Lower lobe of right lung (tissue), 2 donors: ENCODE results near the gene C11orf68. TPM values are rescaled to one million over a fixed set of nuclear protein-coding genes. Genes with fewer than 3 reads are reported as not detected.

Experiments
- ATAC-seq, 2 donors: fragments of 200-7000 bp; cut with Tn5 transposase; one replicate each; pipeline ENCODE4 v1.9.1; 2020 to 2022; ENCODE audit warnings: mild to moderate bottlenecking in 2 of 2, moderate library complexity in 2 of 2
- DNase-seq: peaks from one replicate; pipeline ENCODE4 v3.0.0-alpha.2; 2020
- H3K27ac ChIP-seq: fragments of 200-600 bp; one replicate; pipeline ENCODE4 v1.8.0; 2022
- H3K27me3 ChIP-seq: fragments of 200-600 bp; one replicate; pipeline ENCODE4 v1.8.0; 2022; ENCODE audit warnings: low read depth
- H3K36me3 ChIP-seq: fragments of 200-600 bp; one replicate; pipeline ENCODE4 v1.8.0; 2022; ENCODE audit warnings: mild to moderate bottlenecking
- H3K4me1 ChIP-seq: fragments of 200-600 bp; one replicate; pipeline ENCODE4 v1.8.0; 2022
- H3K4me3 ChIP-seq: fragments of 200-600 bp; one replicate; pipeline ENCODE4 v1.8.0; 2022; ENCODE audit warnings: mild to moderate bottlenecking
- H3K9me3 ChIP-seq: fragments of 200-600 bp; one replicate; pipeline ENCODE4 v1.8.0; 2022
- intact Hi-C: fragments of 100-400 bp; cut with DNase I; formaldehyde crosslinking; loops from one replicate; pipeline ENCODE4 v1.11.0; 2022
- total RNA-seq: library from RNA; stranded (reverse); fragmentation: NEBNext Ultra II Directional; extraction: Animal tissue kit (Norgen Biotek cat#: 25700); gene quantifications from one replicate; pipeline ENCODE4 v1.2.1, GENCODE V29; 2021
- TF ChIP-seq, protein P1 (sequence below): fragments of 200-600 bp; IDR thresholded peaks from one replicate; pipeline ENCODE4 v1.8.0; 2022; ENCODE audit warnings: antibody characterized with exemption, mild to moderate bottlenecking
- donor health status: DM: no; HTN: yes; CAD: no; lungs with severe emphysema.

Gene C11orf68
- total RNA-seq, 1 donor from 2014 or later = 36.5 TPM

DNA sequence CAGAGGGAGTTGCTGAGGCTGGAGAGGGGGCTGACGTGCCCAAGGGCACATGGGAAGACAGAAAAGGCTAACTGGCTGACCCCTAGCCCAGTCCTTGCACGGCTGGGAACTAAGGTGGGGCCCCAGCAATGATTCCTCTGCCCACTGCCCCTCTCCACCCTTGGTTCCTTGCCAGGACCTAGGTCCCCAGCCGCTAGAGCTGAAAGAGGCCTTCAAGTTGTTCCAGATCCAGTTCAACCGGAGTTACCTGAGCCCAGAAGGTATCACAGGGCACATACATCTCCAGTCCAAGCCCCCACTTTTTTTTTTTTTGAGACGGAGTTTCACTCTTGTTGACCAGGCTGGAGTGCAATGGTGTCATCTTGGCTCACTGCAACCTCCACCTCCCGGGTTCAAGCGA lies 38.8 kb downstream of the C11orf68 start:
- Histone ChIP-seq H3K36me3 (peaks cover 27% of the 10 kb centered on the region), H3K9me3 (no peaks in the 10 kb centered on the region), H3K27ac (peak overlapping the region; percentile 36), H3K4me3 (peak overlapping the region; percentile 24), H3K4me1 (peaks cover 7% of the 10 kb centered on the region), H3K27me3 (no peaks in the 10 kb centered on the region)
- intact Hi-C loops = loop anchor here (10.0 kb wide), 1 partner anchor 105 kb away; no protein-coding TSS in a partner anchor
- TF ChIP-seq, protein P1, sequence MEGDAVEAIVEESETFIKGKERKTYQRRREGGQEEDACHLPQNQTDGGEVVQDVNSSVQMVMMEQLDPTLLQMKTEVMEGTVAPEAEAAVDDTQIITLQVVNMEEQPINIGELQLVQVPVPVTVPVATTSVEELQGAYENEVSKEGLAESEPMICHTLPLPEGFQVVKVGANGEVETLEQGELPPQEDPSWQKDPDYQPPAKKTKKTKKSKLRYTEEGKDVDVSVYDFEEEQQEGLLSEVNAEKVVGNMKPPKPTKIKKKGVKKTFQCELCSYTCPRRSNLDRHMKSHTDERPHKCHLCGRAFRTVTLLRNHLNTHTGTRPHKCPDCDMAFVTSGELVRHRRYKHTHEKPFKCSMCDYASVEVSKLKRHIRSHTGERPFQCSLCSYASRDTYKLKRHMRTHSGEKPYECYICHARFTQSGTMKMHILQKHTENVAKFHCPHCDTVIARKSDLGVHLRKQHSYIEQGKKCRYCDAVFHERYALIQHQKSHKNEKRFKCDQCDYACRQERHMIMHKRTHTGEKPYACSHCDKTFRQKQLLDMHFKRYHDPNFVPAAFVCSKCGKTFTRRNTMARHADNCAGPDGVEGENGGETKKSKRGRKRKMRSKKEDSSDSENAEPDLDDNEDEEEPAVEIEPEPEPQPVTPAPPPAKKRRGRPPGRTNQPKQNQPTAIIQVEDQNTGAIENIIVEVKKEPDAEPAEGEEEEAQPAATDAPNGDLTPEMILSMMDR = no peak
- ATAC-seq (no peak), DNase-seq (no peak)

DNA sequence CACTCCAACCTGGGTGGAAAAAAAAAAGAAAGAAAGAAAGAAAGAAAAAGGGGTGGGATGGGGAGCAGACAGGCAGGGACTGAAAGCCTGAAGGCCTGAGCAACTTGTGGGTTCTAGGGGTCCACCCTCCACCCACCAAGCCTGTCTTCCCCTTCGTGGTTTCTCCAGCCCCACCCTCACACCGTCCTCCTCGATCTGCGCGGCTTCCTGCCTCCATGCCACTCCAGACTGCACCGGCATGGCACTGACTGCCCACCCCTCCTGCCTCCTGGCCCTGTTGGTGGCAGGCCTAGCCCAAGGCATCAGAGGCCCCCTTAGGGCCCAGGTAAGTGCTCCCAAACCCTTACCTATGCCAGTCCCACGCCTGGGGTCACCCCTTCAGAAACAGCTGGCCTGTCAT lies 39.2 kb downstream of the C11orf68 start, which contains the start of gene CTSW:
TSS of gene CTSW (plus strand) at position 221 of the 400 bp plus-strand sequence. CDS start at position 239, 18 bp downstream.
- TF ChIP-seq, protein P1 = no peak
- ATAC-seq = peak; percentile 39 to 47
- peaks cover 26% of the 10 kb centered on the region for H3K36me3 ChIP-seq
- intact Hi-C loops = loop anchor here (10.0 kb wide), 1 partner anchor 105 kb away; no protein-coding TSS in a partner anchor
- DNase-seq = peak; percentile 62
- peaks cover 3% of the 10 kb centered on the region for H3K4me1 ChIP-seq
- peak within 1 kb of the TSS; percentile 24 for H3K4me3 ChIP-seq
- H3K27me3 ChIP-seq = no peaks in the 10 kb centered on the region
- H3K27ac ChIP-seq = peak within 1 kb of the TSS; percentile 36
- no peaks in the 10 kb centered on the region for H3K9me3 ChIP-seq

DNA sequence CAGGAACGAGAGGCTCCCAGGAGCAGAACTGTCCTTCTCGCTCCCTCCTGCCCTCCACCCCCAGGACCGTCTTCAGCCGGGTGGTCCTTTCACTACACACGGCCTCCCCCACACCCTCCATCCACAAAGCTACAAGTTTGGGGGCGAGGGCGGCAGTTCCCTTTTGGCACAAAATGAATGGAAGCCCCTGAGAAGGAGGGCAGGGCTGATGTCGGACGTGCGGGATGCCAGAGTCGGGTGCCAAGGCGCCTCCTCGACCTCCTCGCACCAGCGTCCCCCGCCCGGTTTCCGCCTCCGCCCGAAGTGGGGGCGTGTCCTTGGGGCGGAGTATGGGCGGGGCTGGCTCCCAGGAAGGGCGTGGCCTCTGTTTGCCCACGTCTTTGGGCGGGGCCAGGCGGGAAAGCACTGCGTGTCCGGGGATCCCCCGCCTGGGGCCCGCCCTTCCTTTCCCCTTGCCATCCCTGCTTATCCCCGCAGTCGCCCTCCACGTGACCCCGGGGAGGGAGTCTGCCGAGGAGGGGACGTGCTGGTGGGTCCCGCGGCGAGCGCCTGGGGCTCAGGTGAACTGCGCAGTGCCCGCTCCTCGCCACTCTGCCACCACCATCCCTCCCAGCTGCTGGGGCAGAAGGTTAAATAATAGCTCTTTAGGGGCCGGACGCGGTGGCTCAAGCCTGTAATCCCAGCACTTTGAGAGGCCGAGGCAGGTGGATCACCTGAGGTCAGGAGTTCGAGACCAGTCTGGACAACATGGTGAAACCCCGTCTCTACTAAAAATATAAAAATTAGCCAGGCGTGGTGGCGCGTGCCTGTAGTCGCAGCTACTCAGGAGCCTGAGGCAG lies 45.3 kb downstream of the C11orf68 start:
- TF ChIP-seq, protein P1 = no peak
- ATAC-seq = peak; percentile 97
- H3K36me3 ChIP-seq = peaks cover 9% of the 10 kb centered on the region
- H3K9me3 ChIP-seq = no peaks in the 10 kb centered on the region
- H3K27me3 ChIP-seq = no peaks in the 10 kb centered on the region
- intact Hi-C loops = no loop called here
- peak overlapping the region; percentile 62 for H3K4me3 ChIP-seq
- peak overlapping the region; percentile 87 for H3K27ac ChIP-seq
- peaks cover 26% of the 10 kb centered on the region for H3K4me1 ChIP-seq
- DNase-seq = peak; percentile 96

DNA sequence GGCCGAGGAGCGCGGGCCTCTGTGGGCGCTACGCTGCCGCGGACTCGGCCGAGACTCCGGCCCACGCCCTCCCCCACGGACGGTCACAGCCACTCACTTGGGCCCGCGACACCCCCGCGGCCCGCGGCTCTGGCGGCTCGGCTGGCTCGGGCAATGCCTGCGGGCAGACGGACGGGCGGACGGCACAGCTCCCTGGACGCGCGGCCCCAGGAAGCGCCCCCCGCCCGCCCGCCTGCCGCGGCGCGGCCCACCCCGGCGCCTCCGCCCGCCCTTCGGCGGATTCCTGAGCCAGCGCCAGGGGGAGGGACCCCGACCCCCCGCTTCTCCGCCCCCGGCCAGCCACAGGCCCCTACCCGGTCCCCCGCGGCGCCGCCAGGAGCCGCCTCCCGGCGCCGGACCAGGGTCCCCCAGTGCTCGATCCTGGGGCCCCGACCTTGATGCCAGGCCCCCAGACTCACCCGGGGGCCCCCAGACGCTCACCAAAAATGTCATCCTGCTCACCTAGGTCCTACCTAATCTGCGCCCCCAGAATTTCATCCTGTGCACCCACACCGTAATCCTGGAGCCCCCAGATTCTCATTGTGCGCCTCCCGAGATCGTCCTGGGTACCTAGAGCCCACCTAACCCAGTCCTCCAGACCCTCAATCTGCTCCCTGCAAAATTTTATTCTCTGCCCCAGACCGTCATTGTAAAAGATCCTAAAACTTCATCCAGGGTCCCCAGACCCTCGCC lies 46.1 kb downstream of the C11orf68 start, which contains the start of gene EFEMP2:
TSS of gene EFEMP2 (minus strand) at position 215 of the 732 bp plus-strand sequence. CDS start 446 bp downstream, outside the sequence.
- H3K27ac ChIP-seq = peak within 1 kb of the TSS; percentile 87
- peak; percentile 64 for DNase-seq
- peaks cover 17% of the 10 kb centered on the region for H3K36me3 ChIP-seq
- TF ChIP-seq, protein P1 = no peak
- H3K4me3 ChIP-seq = peak within 1 kb of the TSS; percentile 62
- peak; percentile 40 to 54 for ATAC-seq
- H3K9me3 ChIP-seq = no peaks in the 10 kb centered on the region
- peaks cover 26% of the 10 kb centered on the region for H3K4me1 ChIP-seq
- intact Hi-C loops = no loop called here
- no peaks in the 10 kb centered on the region for H3K27me3 ChIP-seq

DNA sequence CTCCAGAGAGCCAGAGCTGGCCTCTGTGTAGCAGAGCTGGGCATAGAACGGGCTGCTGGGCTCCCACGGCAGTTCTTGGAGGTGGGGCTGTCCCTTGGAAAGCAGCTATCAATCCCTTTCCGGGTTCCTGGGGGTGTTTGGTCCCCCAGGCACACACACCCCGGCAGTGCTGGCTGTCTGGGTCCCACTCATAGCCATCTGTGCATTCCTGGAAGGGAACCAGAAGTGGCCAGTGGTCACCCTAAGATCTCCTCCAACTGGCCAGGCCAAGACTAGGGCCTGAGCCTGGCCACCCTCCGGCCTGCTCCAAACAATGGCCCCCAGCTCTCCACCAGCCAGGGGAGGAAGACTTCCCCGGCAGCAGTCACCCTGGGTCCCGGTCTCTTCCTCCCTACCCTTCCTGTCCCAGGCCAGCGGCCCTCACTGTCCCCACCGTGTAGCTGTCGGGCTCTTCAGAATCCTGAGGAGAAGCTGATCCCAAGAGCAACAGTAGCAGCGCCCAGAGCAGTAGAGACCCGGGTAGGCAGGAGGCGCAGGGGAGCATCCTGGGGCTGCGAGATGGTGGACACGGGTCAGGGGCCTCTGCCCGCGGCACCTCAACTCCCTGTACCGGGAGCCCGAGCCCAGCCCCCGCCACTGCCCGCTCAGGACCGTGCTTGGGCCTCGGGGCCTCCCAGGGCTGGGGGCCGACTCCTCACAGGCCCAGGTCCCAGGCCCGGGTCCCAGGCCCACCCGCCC lies 46.9 kb downstream of the C11orf68 start:
- no peaks in the 10 kb centered on the region for H3K27me3 ChIP-seq
- DNase-seq = peak; percentile 57
- TF ChIP-seq, protein P1 = no peak
- H3K9me3 ChIP-seq = no peaks in the 10 kb centered on the region
- peaks cover 24% of the 10 kb centered on the region for H3K36me3 ChIP-seq
- intact Hi-C loops = no loop called here
- ATAC-seq = peak; percentile 1 to 23
- peak overlapping the region; percentile 87 for H3K27ac ChIP-seq
- H3K4me1 ChIP-seq = peaks cover 26% of the 10 kb centered on the region
- peak overlapping the region; percentile 62 for H3K4me3 ChIP-seq
